Activated T-cell treated with anti-CD3 and anti-CD28 coated beads, Interleukin-2, amount 50 U/mL, for 48 hours (primary cell): ENCODE results near the gene ACACB.

Source experiments
- DNase-seq, 2 experiments: peaks; one replicate each; pipeline ENCODE4 v3.0.0-alpha.2; 2020

ACACB gene

GRCh38 chr12:109112720-109113465, 3.5 kb upstream of the ACACB start:
- no peak for DNase-seq

- no peak for DNase-seq
Measured at GRCh38 chr12:109113661-109114321, 2.6 kb upstream of the ACACB start.

DNA sequence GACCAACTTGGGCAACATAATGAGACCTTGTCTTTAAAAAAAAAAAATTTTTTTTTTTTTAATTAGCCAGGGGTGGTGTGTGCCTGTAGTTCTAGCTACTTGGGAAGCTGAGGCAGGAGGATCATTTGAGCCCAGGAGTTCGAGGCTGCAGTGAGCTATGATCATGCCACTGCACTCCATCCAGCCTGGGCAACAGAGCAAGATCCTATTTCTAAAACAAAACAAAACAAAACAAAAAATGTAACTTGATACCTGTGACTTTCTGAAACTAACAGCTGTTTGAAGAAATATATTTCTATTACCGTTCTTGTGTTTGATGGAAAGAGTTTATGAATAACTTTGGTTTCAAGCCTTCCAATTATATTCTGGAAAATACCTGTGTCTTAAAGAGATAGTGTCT, 1.7 kb upstream of the ACACB start:
- no peak for DNase-seq

DNA sequence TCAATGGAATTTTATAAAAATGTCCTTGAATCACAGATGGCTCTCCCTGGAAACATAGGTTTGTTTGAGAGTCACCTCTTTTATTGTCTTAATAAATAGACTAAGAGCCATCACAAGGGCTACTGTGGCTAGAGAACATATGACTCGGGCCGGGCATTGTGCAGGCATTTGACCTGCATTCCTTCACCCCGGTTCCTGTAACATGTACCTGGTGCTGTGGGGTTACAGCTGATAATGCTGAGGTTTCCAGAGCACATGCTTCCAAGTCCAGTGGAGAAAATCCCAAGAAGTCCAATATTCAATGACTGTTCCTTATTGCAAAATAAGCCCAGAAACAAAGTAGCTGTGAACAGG, 1.0 kb upstream of the ACACB start:
- DNase-seq, result no peak

- DNase-seq, result no peak
Measured at GRCh38 chr12:109116611-109116949, 193 bp downstream of the ACACB start.

GRCh38 chr12:109120095-109120494, 3.7 kb downstream of the ACACB start:
- DNase-seq, result no peak

GRCh38 chr12:109120557-109120956, 4.2 kb downstream of the ACACB start:
- no peak for DNase-seq

GRCh38 chr12:109121346-109121880, 5.0 kb downstream of the ACACB start:
- no peak for DNase-seq

GRCh38 chr12:109124878-109125648, 8.7 kb downstream of the ACACB start:
- no peak for DNase-seq

- DNase-seq, result no peak
Measured at GRCh38 chr12:109125791-109126190, 9.4 kb downstream of the ACACB start.

DNA sequence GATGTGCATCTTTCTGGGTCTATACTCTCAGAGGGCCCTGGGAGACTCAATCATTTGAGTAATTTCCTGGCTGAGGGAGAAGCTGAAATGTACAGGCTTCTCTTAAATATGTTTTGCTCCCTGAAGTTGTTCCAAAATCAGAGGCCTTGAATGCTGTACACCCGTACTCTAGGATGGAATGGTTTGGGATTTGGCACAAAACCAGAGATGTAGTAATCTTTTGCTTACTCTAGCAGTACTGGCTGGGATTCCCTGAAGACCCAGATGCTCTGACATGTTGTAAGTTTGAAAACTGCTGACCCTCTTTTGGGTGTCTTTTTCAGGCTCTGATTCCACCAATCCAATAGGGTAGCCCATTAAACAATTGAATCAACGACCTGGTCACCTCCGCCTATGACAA, 10.4 kb downstream of the ACACB start:
- no peak for DNase-seq

- no peak for DNase-seq
Measured at GRCh38 chr12:109127533-109128242, 11.3 kb downstream of the ACACB start.

GRCh38 chr12:109130297-109131153, 14.1 kb downstream of the ACACB start:
- DNase-seq, result no peak

GRCh38 chr12:109131154-109132050, 15.0 kb downstream of the ACACB start:
- DNase-seq, result no peak

GRCh38 chr12:109134186-109134917, 18.0 kb downstream of the ACACB start:
- DNase-seq, result no peak

DNA sequence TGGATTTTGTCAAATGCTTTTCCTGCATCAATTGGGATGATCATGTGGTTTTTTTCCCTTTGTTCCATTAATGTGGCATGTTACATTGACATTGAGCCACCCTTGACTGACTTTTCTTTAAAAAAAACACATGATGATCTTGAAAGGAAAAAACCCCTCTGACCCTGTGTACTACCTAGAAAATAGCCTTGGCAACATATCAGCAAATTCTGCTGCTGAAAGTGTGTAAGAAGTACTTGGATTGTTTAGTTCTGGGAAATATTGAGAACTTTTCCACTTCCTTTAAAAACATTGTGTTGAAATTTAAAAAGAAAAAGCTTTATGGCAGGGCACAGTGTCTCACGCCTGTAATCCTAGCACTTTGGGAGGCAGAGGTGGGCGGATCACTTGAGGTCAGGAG, 20.7 kb downstream of the ACACB start:
- DNase-seq, result no peak

- no peak for DNase-seq
Measured at GRCh38 chr12:109139360-109139759, 23.0 kb downstream of the ACACB start.

GRCh38 chr12:109139791-109140190, 23.4 kb downstream of the ACACB start:
- DNase-seq, result no peak

DNA sequence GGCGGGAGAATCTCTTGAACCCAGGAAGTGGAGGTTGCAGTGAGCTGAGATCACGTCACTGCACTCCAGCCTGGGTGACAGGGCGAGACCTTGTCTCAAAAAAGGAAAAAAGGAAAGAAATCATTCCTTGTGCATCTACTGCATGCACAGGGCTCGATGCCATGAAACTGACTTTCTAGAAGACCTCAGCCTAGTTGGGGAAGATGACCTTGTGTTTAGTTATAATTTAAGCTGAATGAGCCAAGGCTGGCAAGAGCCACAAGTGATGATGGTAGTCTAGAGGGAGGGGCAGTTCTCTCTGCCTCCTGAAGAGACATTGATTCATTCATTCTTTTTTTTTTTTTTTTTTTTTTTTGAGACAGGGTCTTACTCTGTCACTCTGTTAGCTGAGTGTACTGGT, 24.2 kb downstream of the ACACB start:
- DNase-seq, result no peak

- no peak for DNase-seq
Measured at GRCh38 chr12:109144224-109144623, 27.8 kb downstream of the ACACB start.
